Right renal pelvis (tissue), 4 donors: ENCODE results near the gene IL13RA1. TPM values are rescaled to one million over a fixed set of nuclear protein-coding genes. Genes with fewer than 3 reads are reported as not detected.
"Not testable (repeated sequence)": the region's sequence is repeated elsewhere in the genome, so short reads cannot be mapped to it uniquely, and the experiment has no call there.

Experiments used
- DNase-seq, 4 donors: peaks; one replicate each; pipeline ENCODE4 v3.0.0-alpha.2; 2013; ENCODE audit warnings: low read depth in 4 of 4, low spot score in 3 of 4, missing footprints in 1 of 4
- polyA plus RNA-seq, 4 donors: library from polyadenylated mRNA; unstranded; fragments of 120-200 nt; gene quantifications; one replicate each; pipeline ENCODE4 v1.2.1, GENCODE V29; 2013; ENCODE audit not compliant: insufficient read length in 4 of 4

Gene IL13RA1
- polyA plus RNA-seq, result 10 to 100 TPM; 54.7 to 71.6 (median 65.4) TPM

DNA sequence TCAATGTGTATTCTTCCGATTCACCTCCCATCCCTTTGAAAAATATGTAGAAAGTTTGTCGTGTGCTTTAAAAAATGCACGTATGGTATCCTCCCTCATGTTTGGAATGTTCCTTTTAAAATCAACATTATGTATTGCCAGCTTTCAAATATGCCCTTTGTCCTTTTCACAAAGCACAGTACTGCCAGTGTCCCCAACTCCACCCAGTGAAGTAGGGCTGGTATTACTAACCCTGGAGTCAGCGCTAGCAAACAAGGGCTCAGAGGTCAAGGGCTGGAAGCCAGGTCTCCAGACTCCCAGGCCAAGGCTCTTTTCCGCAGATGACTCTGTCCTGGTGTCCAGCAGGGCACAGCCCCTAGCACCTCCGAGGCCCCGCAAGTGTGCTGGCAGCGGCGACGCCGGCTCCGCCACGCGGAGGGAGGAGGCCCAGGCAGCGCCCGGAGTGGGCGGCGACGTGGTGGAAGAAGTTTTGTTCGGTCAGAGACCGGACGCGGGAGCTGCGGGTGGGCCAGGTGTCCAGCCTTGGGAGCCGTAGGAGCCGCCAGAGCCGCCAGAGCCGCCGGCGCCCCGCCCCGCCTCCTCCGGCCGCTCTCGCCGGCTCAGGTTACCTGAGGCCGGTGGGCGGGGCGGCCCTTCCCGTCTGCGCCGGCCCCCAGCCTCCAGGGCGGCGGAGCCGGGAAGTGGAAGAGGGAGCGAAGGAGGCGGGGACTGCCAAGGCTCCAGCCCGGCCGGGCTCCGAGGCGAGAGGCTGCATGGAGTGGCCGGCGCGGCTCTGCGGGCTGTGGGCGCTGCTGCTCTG, at the start of gene IL13RA1:
Gene IL13RA1 (plus strand): TSS at position 720 of the 799 bp plus-strand sequence. CDS start 33 bp downstream, at position 753.
- DNase-seq, result peak; percentile 63 to 72 (median 69)

DNA sequence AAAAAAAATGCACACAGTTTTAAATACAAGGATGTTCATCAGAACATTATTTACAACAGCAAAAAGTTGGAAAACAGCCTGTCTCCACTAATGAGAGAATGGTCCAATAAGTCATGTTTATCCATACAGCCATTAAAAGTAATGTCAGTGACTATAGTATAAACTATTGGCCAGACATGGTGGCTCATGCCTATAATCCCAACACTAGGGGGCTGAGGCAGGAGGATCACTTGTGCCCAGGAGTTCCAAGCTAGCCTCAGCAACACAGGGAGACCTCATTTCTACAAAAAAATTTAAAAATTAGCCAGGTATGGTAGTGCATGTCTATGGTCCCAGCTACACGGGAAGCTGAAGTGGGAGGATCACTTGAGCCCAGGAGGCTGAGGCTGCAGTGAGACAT, 48.1 kb upstream of the IL13RA1 start:
- DNase-seq, result no peak

DNA sequence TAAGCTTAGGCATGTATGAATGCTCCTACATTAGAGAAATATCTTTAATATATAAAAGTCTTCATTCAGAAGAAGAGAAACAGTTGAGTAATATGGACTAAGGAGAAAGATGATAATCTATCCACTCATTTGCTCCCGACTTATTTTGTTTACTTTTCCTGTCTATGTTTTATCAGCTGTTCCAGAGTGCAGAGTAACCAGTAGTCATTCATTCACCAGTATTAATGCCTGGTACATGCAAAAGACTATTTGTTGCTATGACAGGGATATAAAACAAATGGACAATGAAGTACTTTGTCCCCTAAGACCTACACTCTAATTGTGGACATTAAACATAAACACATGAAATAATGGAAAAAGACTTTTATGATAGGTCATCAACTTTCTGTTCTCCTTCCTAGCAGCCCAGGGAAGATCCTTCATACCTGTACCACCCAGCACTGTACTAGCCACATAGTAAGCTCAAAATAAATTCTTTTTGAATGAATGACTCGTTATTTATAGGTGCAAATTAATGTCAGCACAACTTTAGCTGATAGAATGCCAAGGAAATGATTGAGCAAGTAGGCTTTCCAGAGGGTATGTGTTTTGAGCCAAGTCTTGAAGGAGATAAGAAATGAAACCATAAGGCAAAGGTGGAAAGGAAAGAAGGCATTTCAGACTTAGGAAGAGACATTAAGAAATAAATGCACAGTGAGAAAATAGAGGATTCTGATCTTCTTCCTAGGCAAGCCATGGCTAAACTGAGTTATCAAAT, 45.0 kb upstream of the IL13RA1 start:
- DNase-seq, result no peak

DNA sequence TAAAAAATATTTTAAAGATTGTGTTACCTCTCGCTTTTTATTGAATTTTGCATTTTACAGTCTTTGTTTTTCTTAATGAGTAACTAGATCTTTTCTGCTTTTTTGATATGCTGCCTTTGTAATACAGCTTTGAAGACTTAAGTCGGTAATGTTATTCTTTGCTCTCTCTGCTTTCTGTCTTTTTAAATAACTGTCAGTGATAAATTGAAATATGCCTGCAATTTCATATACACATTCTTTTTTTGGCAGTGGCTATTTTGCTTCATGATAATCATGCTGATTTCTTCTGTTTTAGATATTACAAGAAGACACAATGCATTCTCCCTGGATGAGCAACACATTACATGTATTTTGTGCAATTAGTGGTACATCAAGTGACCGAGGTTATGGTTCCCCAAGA, 42.0 kb upstream of the IL13RA1 start:
- no peak for DNase-seq

DNA sequence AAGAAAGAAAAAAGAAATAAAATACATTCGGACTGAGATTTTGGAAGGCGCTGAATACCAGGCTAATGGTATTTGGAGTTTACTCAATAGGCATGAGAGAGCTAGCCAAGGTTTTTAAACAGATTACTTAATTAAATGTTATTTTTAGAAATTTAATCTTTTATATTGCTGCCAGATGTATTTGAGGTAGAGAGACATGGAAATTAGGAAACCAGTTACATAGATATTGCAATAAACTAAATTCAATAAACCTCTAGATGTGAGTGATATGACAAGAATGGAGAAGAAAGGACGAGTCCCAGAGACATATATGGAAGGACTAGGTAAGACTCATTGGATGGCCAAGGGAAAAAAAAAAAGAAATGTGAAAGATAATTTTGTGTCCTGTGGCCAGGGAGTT, 38.5 kb upstream of the IL13RA1 start:
- DNase-seq, result no peak

DNA sequence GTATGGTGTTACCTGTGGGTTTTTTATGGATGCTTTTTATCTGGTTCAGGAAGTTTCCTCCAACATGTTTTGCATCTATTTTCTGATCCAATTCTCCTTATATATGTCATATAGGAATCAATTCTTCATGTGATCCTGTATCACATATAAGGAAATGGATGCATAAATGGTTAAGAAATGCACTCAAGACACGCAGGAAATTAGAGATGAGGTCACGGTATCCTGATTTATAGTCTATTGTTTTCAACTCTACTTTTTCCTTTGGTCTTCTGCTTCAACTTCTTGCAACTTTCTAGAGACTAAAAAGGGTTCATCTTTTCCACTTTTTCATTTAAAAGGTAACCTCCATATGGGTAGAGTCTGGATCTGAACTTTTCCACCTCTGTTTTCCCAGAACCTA, 33.6 kb upstream of the IL13RA1 start:
- DNase-seq, result no peak

DNA sequence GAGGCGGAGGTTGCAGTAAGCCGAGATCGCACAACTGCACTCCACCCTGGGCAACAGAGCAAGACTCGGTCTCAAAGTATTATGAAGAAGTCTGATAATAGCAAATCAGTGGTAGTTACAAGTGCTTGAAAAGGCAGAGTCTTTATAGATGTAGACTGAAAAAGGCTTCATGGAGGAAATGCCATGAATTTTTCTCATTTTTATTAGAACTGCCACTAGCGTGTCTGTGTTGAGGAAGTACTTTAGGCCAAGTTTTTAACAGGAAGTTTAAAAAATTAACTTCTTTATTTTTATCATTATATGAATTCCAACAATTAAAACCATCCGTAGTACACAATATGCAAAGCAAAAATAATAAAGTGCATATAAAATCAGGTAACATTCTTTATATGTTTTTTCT, 32.8 kb upstream of the IL13RA1 start:
- DNase-seq, result no peak

DNA sequence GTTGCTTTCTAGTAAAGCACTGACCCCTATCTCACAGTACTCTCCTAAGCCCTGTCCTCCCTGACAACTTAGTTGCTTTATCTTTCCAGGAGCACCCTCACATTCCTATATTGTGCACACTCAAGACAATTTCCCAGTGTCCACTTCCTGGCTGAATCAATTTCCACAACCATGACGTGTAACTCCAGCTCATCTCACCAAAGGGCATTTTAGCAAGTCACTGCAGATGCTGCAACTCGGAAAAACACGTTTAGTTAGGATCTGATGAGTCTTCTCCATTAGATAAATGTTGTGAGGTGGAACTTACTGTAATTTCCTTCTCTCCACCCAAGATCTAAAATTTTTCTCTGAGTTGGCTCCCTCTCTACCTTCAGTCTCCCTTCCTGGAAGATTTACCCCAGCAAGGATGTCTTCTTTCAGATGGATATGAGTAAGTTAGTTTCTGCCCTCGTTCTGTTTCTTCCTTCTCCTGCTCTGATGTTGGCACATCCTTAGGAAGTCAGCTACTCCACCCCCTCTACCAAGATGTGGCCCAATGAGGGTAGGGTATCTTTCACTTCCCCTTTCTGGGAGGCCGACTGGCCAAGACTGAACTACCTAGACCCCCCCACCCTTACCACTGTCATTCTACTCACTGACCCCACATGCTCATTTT, 28.8 kb upstream of the IL13RA1 start:
- DNase-seq, result no peak

DNA sequence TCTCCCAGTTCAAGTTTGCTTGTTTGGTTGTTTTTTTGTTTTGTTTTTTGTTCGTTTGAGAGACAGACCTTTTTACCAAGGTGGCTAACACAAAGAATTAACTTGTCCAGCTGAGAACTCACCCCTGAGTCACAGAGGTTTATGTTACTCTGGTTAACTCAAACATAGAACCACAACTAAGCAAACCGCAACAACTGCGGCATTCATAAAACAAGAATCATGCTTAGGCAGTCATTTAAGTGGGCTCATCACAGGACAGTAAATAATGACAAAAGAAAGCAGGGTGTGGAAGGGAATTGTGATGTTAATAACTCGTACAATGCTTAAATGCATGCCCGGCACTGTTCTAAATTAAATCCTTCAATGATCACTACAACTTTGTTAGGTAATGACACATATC, 24.7 kb upstream of the IL13RA1 start:
- no peak for DNase-seq

DNA sequence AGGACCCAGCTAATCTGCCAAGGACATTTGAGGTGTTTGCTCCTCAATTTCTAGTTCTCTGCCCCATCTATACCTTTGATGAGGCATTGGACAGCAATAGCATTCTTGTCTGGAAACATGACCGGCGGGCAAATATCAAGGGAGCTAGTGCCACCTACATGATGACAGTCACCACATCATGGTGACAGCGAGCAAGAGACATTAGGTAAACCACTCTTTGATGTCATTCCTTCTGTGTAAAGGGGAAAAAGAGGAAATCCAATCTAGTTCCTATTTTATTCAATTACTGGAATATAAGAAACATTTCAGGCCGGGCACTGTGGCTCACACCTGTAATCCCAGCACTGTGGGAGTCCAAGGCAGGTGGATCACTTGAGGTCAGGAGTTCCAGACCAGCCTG, 20.7 kb upstream of the IL13RA1 start:
- DNase-seq, result no peak

DNA sequence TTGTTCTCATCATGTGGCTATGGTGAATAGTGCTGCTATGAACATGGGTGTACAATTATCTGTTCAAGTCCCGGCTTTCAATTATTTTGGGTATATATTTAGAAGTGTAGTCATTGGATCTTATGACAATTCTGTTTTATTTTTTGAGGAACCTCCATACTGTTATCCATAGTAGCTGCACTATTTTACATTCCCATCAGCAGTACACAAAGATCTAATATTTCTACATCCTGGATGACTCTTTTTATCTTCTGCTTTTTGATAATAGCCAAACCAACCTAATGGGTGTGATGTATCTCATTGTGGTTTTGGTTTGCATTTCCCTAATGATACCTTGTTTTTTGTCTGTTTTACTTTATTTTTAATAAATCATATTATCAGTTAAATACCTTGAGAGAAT, 12.9 kb upstream of the IL13RA1 start:
- no peak for DNase-seq

DNA sequence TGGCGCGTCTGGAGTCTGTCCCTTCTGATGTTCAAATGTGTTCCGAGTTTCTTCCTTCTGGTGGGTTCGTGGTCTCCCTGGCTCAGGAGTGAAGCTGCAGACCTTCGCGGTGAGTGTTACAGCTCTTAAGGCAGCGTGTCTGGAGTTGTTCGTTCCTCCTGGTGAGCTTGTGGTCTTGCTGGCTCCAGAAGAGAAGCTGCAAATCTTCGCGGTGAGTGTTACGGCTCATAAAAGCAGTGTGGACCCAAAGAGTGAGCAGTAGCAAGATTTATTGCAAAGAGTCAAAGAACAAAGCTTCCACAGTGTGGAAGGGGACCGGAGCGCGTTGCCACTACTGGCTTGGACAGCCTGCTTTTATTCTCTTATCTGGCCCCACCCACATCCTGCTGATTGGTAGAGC, 11.5 kb upstream of the IL13RA1 start:
- not testable (repeated sequence) for DNase-seq

DNA sequence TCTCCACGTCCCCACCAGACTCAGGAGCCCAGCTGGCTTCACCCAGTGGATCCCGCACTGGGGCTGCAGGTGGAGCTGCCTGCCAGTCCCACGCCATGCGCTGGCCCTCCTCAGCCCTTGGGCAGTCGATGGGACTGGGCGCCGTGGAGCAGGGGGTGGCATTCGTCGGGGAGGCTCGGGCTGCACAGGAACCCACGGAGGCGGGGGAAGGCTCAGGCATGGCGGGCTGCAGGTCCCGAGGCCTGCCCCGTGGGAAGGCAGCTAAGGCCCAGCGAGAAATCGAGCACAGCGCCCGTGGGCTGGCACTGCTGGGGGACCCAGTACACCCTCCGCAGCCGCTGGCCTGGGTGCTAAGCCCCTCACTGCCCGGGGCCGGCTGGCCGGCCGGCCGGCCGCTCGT, 10.6 kb upstream of the IL13RA1 start:
- not testable (repeated sequence) for DNase-seq

DNA sequence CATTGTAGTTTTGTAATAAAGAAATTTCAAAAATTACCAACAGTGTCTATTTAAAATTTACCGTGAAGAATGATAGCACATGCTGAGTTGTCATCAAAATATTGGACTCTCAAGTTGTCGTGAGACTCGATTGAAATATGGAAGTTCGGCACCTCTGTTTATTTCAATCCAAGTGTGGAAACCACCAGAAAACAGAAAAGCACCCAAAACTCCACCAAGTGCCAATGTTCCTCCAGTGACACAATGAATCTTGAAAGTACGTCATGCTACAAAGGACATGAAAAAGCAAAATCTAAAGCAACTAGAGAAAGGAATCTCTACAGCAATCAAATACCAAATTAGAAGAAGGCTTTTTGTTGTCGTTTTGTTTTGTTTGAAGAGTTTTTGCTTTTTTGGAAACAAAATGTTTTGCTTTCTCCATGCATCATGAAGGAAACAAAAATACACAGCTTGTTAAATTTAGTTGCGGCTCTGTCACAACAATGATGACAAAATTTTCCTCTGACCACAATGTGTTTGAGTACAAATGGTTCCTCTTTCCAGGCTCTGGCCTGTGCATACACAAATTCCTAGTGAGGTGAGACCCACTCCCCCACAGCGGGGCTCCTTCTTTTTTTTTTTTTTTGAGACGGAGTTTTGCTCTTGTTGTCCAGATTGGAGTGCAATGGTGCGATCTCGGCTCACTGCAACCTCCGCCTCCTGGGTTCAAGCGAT, 9.6 kb upstream of the IL13RA1 start:
- no peak for DNase-seq

DNA sequence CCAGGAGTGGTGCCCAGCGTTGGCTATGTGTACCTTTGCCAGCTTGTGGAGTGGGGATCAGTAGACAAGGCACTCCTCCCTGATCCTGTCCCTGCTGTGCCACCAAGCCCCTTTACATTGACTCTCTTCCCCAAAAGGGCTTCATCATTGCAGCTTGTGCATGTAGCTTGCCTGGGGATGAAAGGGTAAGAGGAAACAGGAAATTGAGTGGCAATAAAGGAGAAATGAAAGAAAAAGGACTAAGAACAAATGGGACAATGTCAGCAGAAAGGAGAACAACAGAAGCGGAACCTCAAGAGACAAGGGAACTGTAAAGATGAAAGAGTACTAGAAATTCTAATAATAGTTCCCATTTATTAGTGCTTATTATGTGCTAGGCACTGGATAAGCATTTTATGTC, 8.7 kb upstream of the IL13RA1 start:
- DNase-seq, result no peak

DNA sequence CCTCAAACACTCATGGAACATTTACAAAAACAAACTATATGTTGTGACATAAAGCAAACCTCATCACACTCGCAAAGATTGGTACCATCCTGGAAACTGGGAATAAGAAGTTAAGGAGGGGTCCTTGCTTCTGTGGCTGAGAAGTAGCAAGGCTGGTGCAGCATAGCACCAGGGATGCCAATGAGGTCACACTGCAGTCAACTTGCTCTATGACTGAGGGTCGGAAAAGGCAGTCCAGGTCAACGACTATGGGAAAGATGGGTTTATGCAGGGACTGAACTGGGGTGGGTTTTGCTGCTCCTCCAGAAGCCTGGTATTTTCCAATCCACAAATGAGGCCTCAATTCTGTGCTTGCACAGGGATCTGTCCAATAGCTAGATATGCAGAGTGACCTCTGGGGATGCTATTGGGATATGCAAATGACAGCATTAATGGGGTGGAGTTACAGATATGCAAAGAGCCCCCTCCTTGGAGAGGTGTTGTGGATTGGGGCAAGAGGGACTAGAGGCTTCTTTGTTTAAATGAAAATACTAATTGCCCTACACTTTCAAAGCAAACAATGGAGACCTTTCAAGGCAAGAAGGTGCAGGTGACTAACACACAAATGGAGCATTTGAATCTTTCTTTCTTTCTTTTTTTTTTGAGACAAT, 7.2 kb upstream of the IL13RA1 start:
- no peak for DNase-seq

DNA sequence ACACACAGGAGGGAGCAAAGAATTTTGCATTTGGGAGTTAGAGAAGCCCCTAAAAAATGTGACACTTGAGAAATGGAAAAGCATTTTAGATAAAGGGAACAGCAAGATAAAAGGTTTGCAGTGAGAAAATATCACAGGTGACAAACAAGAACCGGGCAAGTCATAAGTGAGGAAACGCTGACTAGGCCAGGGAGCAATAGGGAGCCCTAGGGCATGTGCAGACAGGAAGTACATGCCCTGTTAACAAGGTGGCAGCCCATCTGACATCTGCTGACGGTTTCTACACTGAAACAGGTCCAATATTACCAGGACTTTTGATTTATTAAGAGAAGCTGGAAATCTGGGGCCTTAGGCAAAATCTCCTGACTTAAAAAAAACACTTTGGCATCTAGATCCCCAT, 4.0 kb upstream of the IL13RA1 start:
- no peak for DNase-seq

DNA sequence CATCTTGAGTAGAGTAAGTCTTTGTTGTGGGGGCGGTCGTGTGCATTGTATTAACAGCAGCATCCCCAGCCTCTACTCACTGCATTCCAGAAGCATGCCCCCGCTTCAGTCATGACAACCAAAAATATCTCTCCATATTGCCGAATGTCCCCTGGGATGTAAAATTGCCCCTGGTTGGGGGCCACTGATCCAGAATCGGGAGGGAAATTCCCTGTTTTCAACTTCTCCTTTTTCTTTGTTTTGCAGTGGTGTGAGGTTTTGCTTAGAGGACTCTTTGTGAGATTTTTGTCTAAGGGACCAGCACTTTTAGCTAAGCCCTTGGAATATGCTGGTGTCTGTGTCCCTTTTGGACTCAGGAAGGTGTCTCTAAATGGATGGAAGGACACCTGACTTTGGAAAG, 3.0 kb upstream of the IL13RA1 start:
- no peak for DNase-seq

DNA sequence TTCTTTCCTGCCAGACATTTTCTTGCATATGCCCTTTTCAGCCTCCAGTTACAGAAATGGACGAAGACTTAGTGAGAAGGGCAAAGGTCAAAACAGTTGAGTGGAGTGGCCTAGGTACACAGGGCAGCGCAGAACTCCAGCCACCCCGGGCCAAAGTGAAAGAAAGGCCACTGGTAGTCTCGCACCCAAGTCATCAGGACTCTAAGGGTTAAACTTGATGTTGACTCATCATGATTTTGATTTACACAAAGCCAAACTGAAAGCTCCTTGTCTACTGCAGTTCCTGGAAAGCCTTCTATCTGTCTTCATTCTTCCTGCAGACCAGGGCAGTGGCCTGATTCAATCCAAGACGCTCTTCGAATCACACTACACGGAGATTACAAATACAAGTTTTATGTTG, 2.6 kb upstream of the IL13RA1 start:
- DNase-seq, result no peak

DNA sequence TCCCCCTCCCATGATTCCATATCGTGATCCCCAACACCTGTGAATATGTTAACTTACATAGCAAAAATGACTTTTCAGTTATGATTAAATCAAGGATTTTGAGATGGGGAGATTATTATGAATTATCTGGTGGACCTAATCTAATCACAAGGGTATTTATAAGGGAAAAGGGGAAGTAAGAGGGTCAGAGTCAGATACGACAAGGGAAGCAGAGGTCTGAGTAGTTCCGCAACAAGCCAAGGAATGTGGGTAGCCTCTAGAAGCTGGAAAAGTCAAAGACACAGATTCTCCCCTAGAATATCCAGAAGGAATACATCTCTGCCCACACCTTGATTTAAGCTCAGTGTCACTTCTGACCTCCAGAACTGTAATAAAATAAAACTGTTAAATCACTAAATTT, 1.0 kb upstream of the IL13RA1 start:
- DNase-seq, result no peak
